HPDE6-E6E7 (cell line): ENCODE data around the gene CMTM6.
A peak's percentile ranks its signal among the peaks of the same experiment; 100 is the strongest.
"Not testable (repeated sequence)": the region's sequence is repeated elsewhere in the genome, so short reads cannot be mapped to it uniquely, and the experiment has no call there.

Source experiments
- DNase-seq: peaks from one replicate; pipeline ENCODE4 v3.0.0; 2011; ENCODE audit warnings: missing footprints; ENCODE audit errors: extremely low spot score

The CMTM6 gene

DNA sequence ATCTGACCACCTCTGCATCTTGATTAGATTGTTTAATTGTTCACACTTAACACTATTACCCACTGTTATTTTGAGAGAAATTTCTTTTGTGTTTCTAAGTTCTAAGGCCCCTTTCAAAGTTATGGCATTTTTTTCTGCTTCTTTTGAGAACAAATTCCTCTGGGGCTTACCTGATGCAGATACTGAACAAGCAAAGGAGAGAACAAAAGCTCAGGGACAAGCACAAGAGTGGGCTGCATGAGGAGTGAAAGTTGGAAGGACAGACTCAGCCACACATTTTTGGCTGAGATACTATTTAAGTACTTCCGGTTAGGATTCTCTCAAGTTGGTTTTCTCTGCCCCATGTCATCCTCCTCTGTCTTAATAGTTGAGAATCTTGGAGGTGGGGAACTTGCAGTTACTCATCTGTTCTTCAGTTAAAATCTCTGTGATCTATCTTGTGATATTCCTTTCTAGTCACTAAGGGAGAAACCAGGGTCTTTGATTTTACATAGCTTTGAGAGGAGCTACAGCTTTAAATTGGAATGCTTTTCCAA, 54.7 kb downstream of the CMTM6 start:
- no peak for DNase-seq

DNA sequence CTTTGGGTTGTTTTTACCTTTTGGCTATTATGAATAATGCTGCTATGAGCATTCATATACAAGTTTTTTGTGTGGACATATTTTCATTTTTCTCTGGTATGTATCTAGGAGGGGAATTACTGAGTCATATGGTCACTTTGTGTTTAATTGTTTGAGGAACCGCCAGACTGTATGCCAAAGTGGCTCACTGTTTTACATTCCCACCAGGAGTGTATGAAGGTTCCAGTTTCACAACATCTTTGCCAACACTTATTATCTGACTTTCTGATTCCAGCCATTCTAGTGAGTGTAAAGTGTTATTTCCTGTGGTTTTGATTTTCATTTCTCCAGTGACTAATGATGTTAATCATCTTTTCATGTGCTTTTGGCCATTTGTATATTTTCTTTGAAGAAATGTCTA, 59.2 kb downstream of the CMTM6 start:
- DNase-seq, result no peak

DNA sequence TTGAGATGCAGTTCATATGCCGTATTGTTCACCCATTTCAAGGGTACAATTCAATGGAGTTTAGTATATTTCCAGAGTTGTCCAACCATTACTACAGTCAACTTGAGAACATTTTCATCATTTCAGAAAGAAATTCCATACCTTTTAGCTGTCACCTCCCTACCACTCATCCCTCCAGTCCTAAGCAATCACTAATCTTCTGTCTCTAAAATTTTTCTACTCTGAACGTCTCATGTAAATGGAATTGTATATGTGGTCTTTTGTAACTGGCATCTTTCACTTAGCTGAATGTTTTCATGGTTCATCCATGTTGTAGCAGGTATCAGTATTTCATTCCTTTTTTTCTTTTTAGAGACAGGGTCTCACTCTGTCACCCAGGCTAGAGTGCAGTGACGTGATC, 59.9 kb downstream of the CMTM6 start:
- DNase-seq, result no peak

DNA sequence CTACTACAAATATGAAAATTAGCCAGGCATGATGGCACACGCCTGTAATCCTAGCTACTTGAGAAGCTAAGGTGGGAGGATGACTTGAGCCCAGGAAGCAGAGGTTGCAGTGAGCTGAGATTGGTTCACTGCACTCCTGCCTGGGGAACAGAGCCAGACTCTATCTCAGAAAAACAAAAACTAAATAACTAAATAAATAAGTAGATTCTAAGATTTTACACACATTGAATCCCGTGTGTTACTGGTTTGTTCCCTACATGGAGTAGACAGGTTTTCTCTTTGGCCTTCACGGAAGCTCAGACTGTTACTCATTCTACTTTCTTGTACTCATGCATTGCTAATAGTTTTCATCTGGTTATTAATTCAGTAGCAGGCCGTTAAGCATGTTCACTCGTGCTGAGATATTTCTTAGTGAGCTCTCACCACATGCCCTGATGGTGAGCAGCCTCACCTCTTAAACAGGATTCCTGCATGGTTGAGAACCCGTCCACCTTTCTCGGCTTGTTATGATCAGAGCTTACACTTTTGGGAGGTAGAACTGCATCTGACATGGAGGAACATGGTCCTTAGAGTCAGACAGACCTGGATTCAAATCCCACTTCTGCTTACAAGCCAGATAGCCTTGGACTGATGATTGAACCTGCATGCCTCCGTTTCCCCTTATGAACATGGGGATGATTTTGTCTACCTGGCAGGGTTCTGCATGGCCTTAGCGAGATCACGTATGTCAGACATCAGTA, 61.9 kb downstream of the CMTM6 start:
- DNase-seq, result peak; percentile 22

DNA sequence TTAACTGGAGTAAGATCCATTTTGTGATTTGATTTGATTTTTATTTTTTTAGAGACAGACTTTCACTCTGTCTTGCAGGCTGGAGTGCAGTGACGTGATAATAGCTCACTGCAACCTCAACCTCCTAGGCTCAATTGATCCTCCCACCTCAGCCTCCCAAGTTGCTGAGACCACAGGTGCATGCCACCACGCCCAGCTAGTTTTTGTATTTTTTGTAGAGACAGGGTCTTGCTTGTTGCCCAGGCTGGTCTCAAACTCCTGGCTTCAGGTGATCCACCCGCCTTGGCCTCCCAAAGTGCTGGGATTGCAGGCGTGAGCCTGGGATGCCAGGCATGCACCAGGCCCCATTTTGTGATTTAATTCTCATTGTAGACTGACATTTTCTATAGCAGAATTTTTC, 63.2 kb downstream of the CMTM6 start:
- DNase-seq, result not testable (repeated sequence)

DNA sequence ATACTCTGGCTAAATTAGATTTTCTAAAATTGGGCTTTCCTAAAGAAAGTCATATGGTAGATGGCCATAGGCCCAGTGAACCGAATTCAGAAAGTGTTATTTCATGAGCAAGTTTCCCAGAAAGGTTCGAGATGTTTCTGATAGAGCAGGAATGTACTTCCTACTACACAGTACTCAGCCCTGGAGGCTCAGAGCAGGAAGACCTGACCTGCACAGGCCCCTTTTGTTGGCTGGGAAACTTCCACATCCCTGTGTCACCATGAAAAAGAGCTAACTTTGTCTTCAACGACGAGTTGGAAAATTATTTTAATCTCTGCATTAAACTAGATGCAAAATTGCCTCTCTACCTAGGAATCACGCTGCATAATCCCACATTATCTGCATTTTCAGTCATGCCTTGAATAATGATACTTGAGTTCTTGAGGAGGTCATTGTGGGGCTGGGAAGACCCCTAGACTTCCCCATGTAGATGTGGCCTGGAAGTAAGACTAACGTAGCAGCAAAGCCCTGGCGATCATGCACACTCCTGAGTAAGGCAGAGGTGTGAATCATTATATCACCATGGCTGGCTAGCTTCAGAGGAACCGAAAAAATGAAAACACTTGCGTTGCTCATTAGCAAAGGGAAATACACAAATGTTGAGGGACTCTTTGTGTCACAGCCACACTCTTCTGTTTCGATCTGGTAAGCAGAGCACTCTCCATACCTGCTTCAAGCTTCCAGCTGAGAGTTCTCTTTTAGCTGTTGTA, 63.9 kb downstream of the CMTM6 start:
- no peak for DNase-seq

DNA sequence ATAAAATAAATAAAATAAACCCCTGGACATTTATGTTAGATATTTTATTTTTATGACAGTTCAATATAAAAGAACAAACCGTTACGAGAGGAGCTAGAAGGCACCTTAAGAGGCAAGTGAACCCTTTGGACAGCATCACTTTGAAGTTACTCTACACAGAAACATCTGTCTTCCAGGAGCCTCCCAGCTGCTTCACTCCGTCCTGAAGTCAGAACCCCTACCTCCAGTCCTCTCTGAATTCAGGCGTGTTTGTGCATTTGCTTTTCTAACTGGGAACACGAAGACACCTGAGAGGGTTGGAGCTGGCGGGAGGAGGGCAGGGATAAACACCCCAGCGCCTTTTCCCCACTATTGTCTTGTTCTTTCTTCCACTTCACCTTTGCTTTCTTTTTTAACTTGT, 64.8 kb downstream of the CMTM6 start:
- no peak for DNase-seq

DNA sequence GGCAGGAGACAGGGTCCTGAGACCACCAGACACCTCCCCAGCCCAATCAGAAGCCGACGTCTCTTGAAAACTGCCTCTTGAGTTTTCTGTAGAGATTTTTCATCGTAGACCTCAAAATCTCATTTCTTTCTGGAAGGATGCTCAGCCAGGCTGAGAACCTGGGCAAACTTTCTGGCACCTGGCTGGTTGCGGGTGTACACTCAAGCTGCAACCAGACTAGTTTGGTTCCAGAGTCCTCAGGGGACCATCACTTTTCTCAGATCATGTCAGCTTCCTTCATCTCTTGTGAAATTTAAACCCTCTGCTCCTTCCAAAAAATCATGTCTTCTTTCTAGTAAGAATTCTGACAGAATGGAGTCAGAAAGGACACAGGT, 65.8 kb downstream of the CMTM6 start:
- no peak for DNase-seq

DNA sequence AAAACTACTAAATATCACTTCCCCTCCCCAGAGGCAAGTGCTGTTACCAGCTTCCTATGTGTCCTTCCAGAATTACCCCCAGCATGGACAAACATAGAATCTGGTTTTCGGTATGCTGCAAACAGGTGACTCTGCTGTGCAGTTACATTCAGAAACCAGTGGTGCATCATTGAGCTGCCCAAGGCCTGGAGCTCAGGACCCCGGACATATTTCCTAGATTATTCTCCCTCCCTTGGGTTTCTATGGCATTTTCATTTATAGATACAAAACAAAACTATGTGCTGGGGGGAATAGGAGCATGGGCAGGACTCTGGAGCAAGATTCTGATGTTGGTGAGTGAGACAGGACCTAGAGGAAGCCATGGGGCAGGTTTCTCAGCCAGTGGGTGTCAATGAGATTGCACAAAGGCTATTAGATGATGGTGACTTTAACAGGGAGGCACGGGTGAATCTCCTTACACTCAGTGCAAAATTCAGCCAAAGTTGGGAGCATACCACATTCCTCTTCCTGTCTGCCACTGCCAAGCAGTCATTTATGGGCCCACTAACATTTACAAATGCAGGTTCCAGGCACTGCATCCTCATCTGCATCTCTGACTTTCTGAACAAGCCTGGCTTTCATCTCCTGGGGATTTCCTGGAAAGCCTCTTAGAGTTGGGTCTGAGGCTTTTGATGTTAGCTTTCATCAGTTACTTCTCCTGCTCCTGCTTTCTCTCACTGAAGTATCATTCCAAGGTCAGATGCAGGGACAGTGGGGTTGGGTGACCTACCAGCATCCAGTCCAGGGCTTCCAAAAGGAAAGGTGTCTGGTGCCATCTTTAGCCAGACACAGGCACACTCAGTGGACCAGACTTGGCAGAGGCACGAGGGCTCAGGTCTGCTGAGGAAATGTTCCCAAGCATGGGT, 66.5 kb downstream of the CMTM6 start:
- no peak for DNase-seq

DNA sequence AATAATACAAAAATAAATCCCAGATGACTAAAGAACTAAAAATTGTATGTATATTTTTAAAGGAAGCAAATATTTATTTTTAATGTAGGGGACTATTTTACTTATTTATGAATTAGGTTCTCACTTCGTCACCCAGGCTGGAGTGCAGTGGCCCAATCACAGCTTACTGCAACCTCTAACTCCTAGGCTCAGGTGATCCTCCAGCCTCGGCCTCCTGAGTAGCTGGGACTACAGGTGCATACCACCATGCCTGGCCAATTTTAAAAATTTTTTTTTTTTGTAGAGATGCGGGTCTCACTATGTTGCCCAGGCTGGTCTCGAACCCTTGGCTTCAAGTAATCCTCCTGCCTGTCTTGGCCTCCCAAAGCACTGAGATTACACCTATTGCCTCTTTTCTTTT, 68.4 kb downstream of the CMTM6 start:
- no peak for DNase-seq

DNA sequence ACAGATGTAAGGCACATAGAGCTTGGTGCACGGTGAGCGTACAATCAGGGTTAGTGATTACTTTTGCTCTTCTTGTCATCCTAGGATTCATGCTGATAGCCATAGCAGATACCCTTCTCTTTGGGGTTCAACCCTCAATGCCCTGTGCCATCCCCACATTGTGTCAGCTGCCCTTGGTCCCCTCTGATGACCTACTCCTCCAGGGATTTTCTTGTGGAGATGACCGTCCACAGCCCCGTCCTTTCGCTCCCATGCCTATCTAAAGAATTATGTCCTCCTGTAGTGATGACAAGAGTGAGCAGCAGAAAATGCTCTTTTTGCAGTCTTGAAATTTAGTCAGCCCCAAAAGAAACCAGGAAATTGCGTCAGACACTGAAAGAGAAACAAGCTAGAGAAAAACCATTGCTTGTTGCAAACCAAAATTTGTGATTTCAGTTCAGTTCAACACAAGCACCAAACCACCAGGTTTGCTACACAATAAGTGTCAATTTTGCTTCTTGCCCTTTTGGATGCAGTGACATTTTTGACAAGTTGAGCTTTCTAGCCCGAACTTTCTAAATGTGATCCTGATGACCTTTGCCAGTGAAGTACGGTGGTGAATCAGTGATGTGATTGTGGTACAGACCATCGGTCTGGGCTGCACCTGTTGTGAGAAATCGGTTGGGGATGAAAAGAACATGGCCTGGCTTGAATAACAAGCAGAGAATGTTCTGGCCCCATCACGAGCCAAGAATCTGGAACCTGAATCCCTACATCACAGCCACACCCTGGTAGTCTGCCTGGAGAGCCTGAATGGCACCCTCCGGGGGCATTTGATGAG, 69.7 kb downstream of the CMTM6 start:
- DNase-seq, result no peak

DNA sequence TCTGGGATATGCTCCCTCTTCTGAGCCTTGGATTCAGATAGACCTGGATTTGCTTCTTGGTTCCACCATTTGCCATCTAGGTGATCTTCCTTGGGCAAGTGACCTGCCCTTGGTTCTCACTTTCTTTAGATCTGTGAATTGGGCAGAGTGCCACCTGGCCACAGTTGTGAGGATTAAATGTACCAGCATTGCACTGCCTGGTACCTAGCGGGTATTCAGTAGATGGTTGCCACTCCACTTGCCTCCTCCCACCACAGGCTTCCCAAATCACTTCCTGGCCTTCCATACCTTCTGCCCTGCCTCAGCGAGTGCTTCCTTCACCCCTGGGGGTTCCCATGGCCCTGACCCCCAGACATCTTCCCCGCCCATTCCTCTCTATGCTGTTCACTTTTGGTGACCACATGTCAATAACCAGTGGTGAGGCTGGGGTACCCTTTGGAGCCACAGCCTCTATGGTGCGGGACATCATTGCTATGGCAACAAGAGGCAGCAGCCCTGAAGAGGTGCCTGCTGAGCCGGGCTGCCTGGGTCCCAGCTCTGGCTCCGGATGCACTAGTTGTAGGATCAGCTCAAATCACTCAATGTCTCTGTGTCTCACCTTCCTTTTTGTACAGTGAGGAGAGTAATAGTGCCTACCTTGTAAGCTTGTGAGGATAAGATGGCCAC, 70.5 kb downstream of the CMTM6 start:
- no peak for DNase-seq

DNA sequence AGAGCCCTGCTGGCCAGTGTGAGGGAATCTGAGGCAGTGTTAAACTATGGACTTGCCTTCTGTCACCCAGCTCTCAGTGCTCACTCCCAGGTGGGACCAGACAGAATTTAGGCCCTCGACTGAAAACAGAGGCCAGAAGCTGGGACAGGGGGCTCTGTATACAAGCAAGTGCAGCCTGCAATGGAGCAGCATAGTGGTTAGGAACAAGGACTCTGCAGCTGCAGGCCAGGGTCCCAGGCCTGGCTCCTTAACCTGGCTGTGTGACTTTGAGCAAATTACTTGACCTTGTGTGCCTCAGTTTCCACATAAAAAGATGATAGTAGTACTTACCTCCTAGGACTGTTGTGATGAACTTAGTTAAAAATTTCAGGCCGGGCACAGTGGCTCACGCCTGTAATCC, 71.2 kb downstream of the CMTM6 start:
- DNase-seq, result no peak
